NB4 (cell line): Measurements from ENCODE around the gene SLC47A2.

Source experiments
- DNase-seq: peaks from one replicate; pipeline ENCODE4 v3.0.0; 2010; ENCODE audit warnings: low read depth
- H3K4me3 ChIP-seq: one replicate; pipeline ENCODE4 v1.5.1; 2011; ENCODE audit warnings: mild to moderate bottlenecking, low read depth, low read length, moderate library complexity
- MYC ChIP-seq: IDR thresholded peaks from 2 replicates; pipeline ENCODE4 v1.6.1; 2011; ENCODE audit warnings: low read depth, low read length
- POLR2A ChIP-seq: IDR thresholded peaks from 2 replicates; pipeline ENCODE4 v1.6.1; 2011; ENCODE audit warnings: mild to moderate bottlenecking; ENCODE audit not compliant: insufficient read length; ENCODE audit errors: extremely low read depth
- TF ChIP-seq, protein P1 (sequence below): IDR thresholded peaks from 2 replicates; pipeline ENCODE4 v1.6.1; 2011; ENCODE audit warnings: low read depth, low read length
- TF ChIP-seq, protein P2 (sequence below): IDR thresholded peaks from one replicate; pipeline ENCODE4 v1.5.1; 2012; ENCODE audit warnings: low read depth, low read length

Gene SLC47A2

DNA sequence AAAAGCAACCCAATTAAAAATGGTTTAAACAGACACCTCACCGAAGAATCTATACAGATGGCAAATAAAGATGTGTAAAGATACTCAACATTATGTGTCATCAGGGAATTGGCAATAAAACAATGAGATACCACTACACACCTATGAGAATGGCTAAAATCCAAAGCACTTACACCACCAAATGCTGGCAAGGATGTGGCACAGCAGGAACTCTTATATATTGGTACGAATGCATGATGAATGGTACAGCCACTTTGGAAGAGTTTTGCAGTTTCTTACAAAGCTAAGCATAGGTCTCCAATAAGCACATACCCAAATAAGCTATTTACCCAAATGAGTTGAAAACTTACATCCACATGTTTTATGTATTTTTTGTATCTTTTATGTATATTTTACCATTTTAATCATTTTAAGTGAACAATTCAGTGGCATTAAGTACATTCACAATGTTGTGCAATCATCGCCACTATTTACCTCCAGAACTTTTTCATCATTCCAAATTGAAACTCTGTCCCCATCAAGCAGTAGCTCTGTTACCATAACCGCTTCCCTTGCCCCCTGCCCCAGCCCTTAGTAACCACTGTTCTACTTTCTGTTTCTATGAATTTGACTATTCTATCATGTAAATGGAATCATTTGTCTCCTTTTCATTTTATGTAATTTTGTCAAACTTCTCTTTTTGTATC is 74.6 kb downstream of the SLC47A2 start:
- H3K4me3 ChIP-seq, result no peak overlapping the region
- TF ChIP-seq MYC, result no peak
- TF ChIP-seq, protein P1, sequence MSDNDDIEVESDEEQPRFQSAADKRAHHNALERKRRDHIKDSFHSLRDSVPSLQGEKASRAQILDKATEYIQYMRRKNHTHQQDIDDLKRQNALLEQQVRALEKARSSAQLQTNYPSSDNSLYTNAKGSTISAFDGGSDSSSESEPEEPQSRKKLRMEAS, result no peak
- TF ChIP-seq, protein P2, sequence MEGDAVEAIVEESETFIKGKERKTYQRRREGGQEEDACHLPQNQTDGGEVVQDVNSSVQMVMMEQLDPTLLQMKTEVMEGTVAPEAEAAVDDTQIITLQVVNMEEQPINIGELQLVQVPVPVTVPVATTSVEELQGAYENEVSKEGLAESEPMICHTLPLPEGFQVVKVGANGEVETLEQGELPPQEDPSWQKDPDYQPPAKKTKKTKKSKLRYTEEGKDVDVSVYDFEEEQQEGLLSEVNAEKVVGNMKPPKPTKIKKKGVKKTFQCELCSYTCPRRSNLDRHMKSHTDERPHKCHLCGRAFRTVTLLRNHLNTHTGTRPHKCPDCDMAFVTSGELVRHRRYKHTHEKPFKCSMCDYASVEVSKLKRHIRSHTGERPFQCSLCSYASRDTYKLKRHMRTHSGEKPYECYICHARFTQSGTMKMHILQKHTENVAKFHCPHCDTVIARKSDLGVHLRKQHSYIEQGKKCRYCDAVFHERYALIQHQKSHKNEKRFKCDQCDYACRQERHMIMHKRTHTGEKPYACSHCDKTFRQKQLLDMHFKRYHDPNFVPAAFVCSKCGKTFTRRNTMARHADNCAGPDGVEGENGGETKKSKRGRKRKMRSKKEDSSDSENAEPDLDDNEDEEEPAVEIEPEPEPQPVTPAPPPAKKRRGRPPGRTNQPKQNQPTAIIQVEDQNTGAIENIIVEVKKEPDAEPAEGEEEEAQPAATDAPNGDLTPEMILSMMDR, result no peak
- TF ChIP-seq POLR2A, result no peak
- DNase-seq, result no peak

DNA sequence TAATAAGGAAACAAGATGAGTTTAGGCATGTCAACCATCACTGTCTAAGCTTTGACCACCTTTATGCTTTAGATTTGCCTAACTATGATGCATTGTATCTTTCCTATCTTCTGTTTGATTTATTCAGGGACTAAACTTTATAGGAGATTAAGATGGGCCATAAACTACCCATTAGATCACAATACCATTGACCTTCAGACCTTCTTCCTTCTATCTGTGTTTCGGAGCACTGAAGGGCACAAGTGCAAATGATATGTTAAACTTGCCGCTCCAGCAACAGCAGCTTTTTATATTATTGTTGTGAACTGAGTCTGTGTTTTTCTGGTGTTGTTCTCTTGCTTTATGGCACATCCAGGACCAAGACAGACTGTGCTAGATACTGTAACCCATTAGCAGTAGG is 84.5 kb downstream of the SLC47A2 start:
- TF ChIP-seq MYC (no peak), POLR2A (no peak)
- TF ChIP-seq, protein P1, result no peak
- TF ChIP-seq, protein P2, result no peak
- DNase-seq, result no peak
- no peak overlapping the region for H3K4me3 ChIP-seq

DNA sequence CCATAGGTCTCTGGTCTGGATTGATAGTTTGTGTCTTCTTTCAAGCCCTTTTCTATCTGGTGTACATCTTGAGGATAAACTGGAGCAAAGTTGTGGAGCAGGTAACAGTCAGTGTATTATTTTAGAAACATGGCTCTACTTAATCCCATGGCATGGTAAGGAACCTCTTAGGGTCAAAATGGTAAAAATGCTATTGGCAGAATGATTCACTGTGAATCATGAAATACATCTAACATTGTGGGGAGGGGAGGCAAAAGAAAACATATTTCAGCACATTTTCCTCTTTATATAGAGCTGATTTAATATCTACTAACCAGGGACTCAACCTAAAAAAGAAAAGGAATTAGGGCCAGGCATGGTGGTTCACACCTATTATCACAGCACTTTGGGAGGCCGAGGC is 85.7 kb downstream of the SLC47A2 start:
- no peak for DNase-seq
- no peak overlapping the region for H3K4me3 ChIP-seq
- TF ChIP-seq, protein P2, result no peak
- TF ChIP-seq POLR2A, result no peak
- TF ChIP-seq, protein P1, result no peak
- no peak for TF ChIP-seq MYC

DNA sequence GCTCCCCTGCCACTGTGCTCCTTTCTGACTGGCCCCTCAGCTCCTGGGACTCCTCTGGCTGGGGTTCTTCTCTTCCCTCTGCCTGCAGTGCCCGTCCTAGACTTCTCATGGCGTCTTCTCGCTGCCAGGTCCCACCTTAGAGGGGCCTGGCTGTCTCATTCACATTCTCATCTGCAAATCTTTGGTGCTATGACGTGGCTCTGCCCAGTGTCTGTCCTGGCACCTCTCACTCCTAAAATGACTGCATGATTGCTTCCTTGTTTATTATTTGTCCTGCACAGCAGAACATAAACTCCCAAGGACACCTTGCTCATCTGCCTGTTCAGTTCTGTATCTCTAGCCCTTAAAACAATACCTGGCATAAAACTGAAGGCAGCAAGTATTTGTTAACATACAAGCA is 86.3 kb downstream of the SLC47A2 start:
- no peak for DNase-seq
- TF ChIP-seq, protein P1, result no peak
- TF ChIP-seq, protein P2, result no peak
- no peak for TF ChIP-seq MYC
- no peak for TF ChIP-seq POLR2A

DNA sequence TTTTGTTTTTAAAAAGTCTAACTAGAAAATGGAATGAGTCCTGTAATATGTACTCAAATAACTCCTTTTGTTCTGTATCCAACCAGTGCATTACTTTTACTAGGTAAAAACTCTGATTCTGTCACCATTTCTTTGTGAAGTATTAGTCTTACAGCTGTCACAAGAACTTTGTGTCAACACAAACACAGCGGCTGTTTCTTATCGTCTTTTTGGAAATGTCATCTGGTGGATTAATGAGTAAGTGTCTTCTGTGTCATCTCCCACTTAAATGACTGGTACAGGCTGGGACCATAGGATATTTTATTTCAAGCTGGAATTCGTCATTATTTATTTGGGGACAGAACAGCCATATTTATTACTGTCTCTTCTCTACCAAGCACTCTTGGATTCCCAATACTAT is 86.9 kb downstream of the SLC47A2 start:
- no peak overlapping the region for H3K4me3 ChIP-seq
- TF ChIP-seq, protein P1, result no peak
- TF ChIP-seq MYC (no peak), POLR2A (no peak)
- TF ChIP-seq, protein P2, result no peak
- no peak for DNase-seq

More for the DNA sequence above, 86.3 kb downstream of the SLC47A2 start:
- no peak overlapping the region for H3K4me3 ChIP-seq
